ENCODE measurements around the gene EXOC3. TPM values are rescaled to one million over a fixed set of nuclear protein-coding genes. Genes with fewer than 3 reads are reported as not detected.

The EXOC3 gene
- total RNA-seq, 4 donors from 2014 or later = 46.4 to 92.7 (median 60.3) TPM

DNA sequence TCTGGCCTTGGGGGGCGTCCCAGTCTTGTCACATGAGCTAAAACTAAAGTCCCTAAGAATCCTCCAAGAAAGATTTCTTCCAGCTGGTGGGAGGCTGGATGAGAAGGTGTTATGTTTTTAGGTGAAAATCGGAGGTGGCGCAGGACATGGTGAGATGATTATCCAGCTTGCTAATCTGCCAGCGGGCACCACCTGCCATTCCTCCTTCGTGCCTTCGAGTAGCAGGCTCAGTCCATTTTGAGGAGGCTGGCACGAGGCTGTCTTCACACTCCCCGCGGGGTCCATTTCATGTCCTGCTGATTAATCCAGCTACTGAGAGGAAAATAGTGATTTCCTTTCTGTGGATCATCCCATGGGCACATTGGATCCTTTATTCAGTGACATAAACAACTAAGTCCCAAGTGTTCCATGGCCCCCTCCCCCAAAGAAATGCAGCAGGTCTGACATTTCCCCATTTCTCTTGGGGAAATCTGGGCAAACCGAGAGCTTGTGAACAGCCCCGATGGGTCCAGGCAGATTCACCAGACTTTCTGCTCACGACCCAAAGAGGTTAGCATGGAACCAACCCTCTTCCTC, 38.2 kb upstream of the EXOC3 start:
- Histone ChIP-seq H3K27ac (no peak overlapping the region), H3K9me3 (no peaks in the 10 kb centered on the region), H3K4me1 (peaks cover 0 to 7% (median 6%) of the 10 kb centered on the region in 3 donors), H3K4me3 (no peak overlapping the region), H3K36me3 (no peaks in the 10 kb centered on the region), H3K27me3 (peaks cover 17% of the 10 kb centered on the region)
- TF ChIP-seq POLR2A (IDR thresholded peaks at IDR 0.05) (no peak), EP300 (IDR thresholded peaks at IDR 0.05) (no peak), POLR2AphosphoS5 (IDR thresholded peaks at IDR 0.05) (no peak)
- TF ChIP-seq, protein P1, sequence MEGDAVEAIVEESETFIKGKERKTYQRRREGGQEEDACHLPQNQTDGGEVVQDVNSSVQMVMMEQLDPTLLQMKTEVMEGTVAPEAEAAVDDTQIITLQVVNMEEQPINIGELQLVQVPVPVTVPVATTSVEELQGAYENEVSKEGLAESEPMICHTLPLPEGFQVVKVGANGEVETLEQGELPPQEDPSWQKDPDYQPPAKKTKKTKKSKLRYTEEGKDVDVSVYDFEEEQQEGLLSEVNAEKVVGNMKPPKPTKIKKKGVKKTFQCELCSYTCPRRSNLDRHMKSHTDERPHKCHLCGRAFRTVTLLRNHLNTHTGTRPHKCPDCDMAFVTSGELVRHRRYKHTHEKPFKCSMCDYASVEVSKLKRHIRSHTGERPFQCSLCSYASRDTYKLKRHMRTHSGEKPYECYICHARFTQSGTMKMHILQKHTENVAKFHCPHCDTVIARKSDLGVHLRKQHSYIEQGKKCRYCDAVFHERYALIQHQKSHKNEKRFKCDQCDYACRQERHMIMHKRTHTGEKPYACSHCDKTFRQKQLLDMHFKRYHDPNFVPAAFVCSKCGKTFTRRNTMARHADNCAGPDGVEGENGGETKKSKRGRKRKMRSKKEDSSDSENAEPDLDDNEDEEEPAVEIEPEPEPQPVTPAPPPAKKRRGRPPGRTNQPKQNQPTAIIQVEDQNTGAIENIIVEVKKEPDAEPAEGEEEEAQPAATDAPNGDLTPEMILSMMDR (IDR thresholded peaks at IDR 0.05) = no peak
- WGBS, 2 donors (ENCODE audit: low coverage in 1 of 2) = 92 to 94% methylated on average over 9 to 12 of the region's 12 CpGs
- no peak for ATAC-seq

DNA sequence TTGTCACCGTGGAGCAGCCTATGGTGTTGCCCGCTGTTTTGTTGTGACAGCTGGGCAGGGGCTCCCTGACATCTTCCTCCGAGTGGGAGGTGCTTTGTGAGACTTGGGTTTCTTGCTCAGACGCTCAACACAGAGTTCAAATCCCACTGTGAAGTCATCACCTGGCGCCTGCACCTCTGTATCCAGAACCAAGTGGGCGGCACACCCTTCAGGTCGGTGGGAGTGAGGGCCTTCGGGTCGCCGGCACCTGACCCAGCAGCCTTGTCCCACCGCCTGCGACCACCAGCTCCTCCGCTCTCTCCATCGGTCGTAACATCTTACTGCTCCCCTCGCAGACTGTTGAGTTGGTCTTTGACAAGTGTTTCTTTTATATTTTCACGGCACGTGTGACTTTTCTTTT, 37.6 kb upstream of the EXOC3 start:
- ATAC-seq = no peak
- peaks cover 0 to under 1% (median 0%) of the 10 kb centered on the region in 3 donors for H3K4me1 ChIP-seq
- H3K36me3 ChIP-seq = no peaks in the 10 kb centered on the region
- 80 to 84% methylated on average over 5 to 8 of the region's 18 CpGs for WGBS, 2 donors (ENCODE audit: low coverage in 1 of 2)
- H3K27ac ChIP-seq = no peak overlapping the region
- H3K27me3 ChIP-seq = peaks cover 17% of the 10 kb centered on the region
- no peak overlapping the region for H3K4me3 ChIP-seq
- no peaks in the 10 kb centered on the region for H3K9me3 ChIP-seq
- TF ChIP-seq EP300 (IDR thresholded peaks at IDR 0.05) (no peak), POLR2A (IDR thresholded peaks at IDR 0.05) (no peak), POLR2AphosphoS5 (IDR thresholded peaks at IDR 0.05) (no peak)
- TF ChIP-seq, protein P1 (IDR thresholded peaks at IDR 0.05) = no peak

DNA sequence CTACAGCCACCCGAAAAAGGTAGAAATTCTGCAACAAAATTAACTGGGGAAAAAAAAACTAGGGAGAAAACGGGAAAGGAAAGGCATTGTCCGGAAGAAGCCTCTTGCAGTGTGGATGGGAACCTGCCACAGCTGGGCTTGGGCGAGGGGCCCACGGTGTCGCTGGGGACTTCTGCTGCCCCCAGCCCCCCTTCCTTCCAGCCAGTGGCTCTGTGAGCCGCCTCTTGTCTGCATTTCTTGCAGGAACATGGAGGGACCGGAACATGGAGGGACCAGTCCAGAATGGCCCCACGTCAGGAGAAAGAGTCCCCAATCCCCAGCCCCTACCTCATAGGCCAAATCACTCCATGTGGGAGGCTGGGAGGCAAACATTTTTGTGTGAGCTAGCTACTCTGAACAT, 36.9 kb upstream of the EXOC3 start:
- 75 to 80% methylated on average over 2 to 3 of the region's 9 CpGs for WGBS, 2 donors (ENCODE audit: low coverage in 1 of 2)
- no peaks in the 10 kb centered on the region for H3K9me3 ChIP-seq

DNA sequence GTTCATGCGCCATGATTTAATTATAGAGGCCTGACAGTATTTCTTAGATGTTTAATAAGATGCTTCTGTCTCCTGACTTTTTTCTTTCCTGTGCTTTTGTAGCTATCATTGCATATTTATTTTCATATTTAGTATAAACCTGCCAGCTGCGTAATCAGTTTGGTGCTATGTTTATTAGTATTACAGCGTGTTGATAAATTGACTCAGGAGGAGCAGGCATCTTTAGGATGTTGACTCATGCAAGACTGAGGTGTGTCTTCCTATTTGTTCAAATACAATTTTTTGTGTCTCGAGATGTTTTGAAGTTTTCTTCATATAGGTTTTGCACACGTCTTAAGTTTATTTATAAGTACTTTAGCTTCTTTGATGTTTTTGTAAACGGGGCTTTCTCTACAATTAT, 35.9 kb upstream of the EXOC3 start:
- Histone ChIP-seq H3K36me3 (no peaks in the 10 kb centered on the region), H3K4me3 (no peak overlapping the region), H3K9me3 (no peaks in the 10 kb centered on the region), H3K27me3 (peaks cover 10% of the 10 kb centered on the region), H3K4me1 (no peaks in the 10 kb centered on the region), H3K27ac (no peak overlapping the region)
- no peak for ATAC-seq
- WGBS, 2 donors (ENCODE audit: low coverage in 1 of 2) = 73 to 80% methylated on average over 6 of the region's 6 CpGs
- TF ChIP-seq EP300 (IDR thresholded peaks at IDR 0.05) (no peak), POLR2A (IDR thresholded peaks at IDR 0.05) (no peak), POLR2AphosphoS5 (IDR thresholded peaks at IDR 0.05) (no peak)
- TF ChIP-seq, protein P1 (IDR thresholded peaks at IDR 0.05) = no peak

More for the DNA sequence above, 36.9 kb upstream of the EXOC3 start:
- Histone ChIP-seq H3K4me1 (no peaks in the 10 kb centered on the region), H3K27ac (no peak overlapping the region), H3K27me3 (peaks cover 13% of the 10 kb centered on the region), H3K36me3 (no peaks in the 10 kb centered on the region), H3K4me3 (no peak overlapping the region)
- TF ChIP-seq POLR2AphosphoS5 (IDR thresholded peaks at IDR 0.05) = no peak
- TF ChIP-seq POLR2A (IDR thresholded peaks at IDR 0.05) = no peak
- ATAC-seq = no peak

DNA sequence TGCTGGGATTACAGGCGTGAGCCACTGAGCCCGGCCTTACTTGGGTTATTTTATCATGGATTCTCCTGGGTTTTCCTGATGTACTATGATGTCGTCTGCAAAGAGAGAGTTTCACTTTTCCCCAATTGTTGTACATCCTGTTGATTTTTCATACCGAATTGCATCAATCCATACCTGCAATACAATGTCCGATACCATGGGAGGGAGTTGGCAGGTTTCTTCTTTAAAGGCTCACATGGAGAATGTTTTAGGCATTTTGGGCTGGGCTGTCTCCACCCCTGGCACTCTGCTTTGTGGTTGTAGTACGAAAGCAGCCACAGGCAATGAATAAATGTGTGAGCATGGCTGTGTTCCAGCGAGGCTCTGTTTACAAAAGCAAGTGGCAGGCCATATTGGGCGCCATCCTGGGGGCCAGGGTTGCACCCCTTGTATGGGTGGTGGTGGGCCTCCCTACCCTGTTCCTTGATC, 35.1 kb upstream of the EXOC3 start:
- Histone ChIP-seq H3K27ac (no peak overlapping the region), H3K4me1 (no peaks in the 10 kb centered on the region), H3K36me3 (no peaks in the 10 kb centered on the region), H3K4me3 (no peak overlapping the region), H3K9me3 (no peaks in the 10 kb centered on the region), H3K27me3 (peaks cover 10% of the 10 kb centered on the region)
- 46 to 82% methylated on average over 2 to 7 of the region's 8 CpGs for WGBS, 2 donors (ENCODE audit: low coverage in 1 of 2)
- TF ChIP-seq, protein P1 (IDR thresholded peaks at IDR 0.05) = no peak
- no peak for TF ChIP-seq POLR2AphosphoS5 (IDR thresholded peaks at IDR 0.05)
- TF ChIP-seq POLR2A (IDR thresholded peaks at IDR 0.05) = no peak
- TF ChIP-seq EP300 (IDR thresholded peaks at IDR 0.05) = no peak
- ATAC-seq = no peak

Measured in gastroesophageal sphincter (tissue), 4 donors.